Ascending aorta (tissue), 2 donors: ENCODE data around the gene ABI1. TPM values are rescaled to one million over a fixed set of nuclear protein-coding genes. Genes with fewer than 3 reads are reported as not detected.
A peak's percentile ranks its signal among the peaks of the same experiment; 100 is the strongest.

Source experiments
- DNase-seq, 2 donors: peaks; one replicate each; pipeline ENCODE4 v3.0.0-alpha.2; 2019; ENCODE audit warnings: low spot score in 2 of 2
- H3K27ac ChIP-seq, 2 donors: fragments of 200-600 bp; sonication (generic); one replicate each; pipeline ENCODE4 v1.5.1; 2016 to 2017; ENCODE audit warnings: mild to moderate bottlenecking in 1 of 2
- H3K27me3 ChIP-seq: fragments of 200-600 bp; sonication (generic); one replicate; pipeline ENCODE4 v1.5.1; 2017
- H3K36me3 ChIP-seq, 2 donors: fragments of 200-600 bp; sonication (generic); one replicate each; pipeline ENCODE4 v1.5.1; 2016
- H3K4me1 ChIP-seq, 2 donors: fragments of 200-600 bp; sonication (generic); one replicate each; pipeline ENCODE4 v1.5.1; 2016 to 2017; ENCODE audit warnings: mild to moderate bottlenecking in 1 of 2
- H3K4me3 ChIP-seq, 2 donors: fragments of 200-600 bp; sonication (generic); one replicate each; pipeline ENCODE4 v1.5.1; 2016 to 2017; ENCODE audit warnings: mild to moderate bottlenecking in 1 of 2
- H3K9me3 ChIP-seq, 2 donors: fragments of 200-600 bp; sonication (generic); one replicate each; pipeline ENCODE4 v1.5.1; 2016
- intact Hi-C: fragments of 100-400 bp; cut with DNase I; formaldehyde crosslinking; loops from one replicate; pipeline ENCODE4 v1.15.1; 2023
- total RNA-seq: library from RNA; depleted of rRNA; stranded (reverse); fragments of >200 nt; gene quantifications from one replicate; pipeline ENCODE4 v1.1.0, GENCODE V29; 2016
- TF ChIP-seq, protein P1 (sequence below), 3 experiments: fragments of 200-600 bp in 2 of 3; fragments of 450-650 bp in 1 of 3; sonication (generic) in 2 of 3; IDR thresholded peaks; one replicate each; pipeline ENCODE4 v1.5.1; 2016 to 2019; ENCODE audit warnings: antibody characterized with exemption in 3 of 3, mild to moderate bottlenecking in 1 of 3, moderate library complexity in 1 of 3

ABI1 gene
- total RNA-seq, 1 donor from 2014 or later = 5.7 TPM

DNA sequence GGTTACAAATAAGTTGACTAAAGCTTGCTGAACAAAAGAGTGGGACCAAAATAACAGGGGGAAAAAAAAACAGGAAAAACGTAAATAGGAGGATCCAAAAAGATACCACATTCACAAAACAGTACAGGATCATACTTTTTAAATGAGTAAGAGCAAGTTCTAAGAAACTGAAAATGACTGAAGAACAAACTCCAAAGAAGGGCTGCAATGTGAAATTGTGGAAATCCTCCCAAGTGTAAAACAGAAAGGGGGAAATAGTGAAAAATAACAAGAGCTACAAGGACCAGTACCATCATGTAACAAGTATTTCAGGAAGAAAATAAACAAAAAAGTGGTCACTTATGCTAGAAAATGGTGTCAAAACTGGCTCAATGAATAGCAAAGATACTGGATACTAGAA, 116.9 kb downstream of the ABI1 start:
- Histone ChIP-seq H3K4me1 (no peaks in the 10 kb centered on the region), H3K27me3 (no peaks in the 10 kb centered on the region), H3K9me3 (no peaks in the 10 kb centered on the region), H3K36me3 (peaks cover 7 to 29% of the 10 kb centered on the region in 2 donors), H3K4me3 (no peak overlapping the region), H3K27ac (no peak overlapping the region)
- intact Hi-C loops = no loop called here
- TF ChIP-seq, protein P1, sequence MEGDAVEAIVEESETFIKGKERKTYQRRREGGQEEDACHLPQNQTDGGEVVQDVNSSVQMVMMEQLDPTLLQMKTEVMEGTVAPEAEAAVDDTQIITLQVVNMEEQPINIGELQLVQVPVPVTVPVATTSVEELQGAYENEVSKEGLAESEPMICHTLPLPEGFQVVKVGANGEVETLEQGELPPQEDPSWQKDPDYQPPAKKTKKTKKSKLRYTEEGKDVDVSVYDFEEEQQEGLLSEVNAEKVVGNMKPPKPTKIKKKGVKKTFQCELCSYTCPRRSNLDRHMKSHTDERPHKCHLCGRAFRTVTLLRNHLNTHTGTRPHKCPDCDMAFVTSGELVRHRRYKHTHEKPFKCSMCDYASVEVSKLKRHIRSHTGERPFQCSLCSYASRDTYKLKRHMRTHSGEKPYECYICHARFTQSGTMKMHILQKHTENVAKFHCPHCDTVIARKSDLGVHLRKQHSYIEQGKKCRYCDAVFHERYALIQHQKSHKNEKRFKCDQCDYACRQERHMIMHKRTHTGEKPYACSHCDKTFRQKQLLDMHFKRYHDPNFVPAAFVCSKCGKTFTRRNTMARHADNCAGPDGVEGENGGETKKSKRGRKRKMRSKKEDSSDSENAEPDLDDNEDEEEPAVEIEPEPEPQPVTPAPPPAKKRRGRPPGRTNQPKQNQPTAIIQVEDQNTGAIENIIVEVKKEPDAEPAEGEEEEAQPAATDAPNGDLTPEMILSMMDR (IDR thresholded peaks at IDR 0.05) = no peak
- DNase-seq = no peak

DNA sequence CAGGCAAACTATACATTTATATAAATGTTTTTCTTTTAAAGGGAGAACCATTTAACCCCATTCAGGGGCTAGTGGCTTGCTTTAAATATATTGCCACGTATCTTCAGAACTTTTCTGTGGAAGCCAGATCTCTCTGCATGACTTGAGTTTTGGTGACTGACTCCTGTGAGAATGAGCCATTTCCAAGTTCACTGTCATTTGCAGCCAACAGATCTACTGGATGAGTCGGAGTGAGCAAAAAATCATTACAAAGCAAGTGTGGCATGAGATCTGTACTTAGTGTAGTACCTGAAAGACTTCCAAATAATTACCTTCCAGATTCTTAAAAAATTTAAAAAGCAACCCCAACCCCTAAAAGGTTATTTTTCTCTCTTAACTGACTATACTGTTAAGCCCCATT, 117.7 kb downstream of the ABI1 start:
- Histone ChIP-seq H3K9me3 (no peaks in the 10 kb centered on the region), H3K27ac (no peak overlapping the region), H3K4me1 (no peaks in the 10 kb centered on the region), H3K27me3 (no peaks in the 10 kb centered on the region), H3K36me3 (peaks cover 7 to 29% of the 10 kb centered on the region in 2 donors), H3K4me3 (no peak overlapping the region)
- DNase-seq = no peak
- intact Hi-C loops = no loop called here
- TF ChIP-seq, protein P1 (IDR thresholded peaks at IDR 0.05) = no peak

DNA sequence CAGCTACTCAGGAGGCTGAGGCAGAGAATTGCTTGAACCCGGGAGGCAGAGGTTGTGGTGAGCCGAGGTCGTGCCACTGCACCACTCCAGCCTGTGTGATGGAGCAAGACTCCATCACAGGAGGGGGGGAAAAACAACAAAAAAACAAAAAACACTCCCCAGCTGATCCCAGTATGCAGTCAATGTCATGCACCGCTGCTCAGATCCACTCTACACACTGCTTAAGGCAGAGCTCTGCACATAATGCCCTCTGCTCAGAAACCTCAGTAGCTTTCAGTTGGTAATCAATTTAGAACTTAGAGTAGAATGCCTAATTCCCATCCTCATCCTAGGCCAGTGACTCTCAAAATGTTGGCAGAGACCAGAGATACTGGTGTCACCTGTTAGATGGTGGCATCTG, 119.4 kb downstream of the ABI1 start:
- H3K36me3 ChIP-seq = peaks cover 7 to 22% of the 10 kb centered on the region in 2 donors
- intact Hi-C loops = no loop called here
- H3K4me3 ChIP-seq = no peak overlapping the region
- TF ChIP-seq, protein P1 (IDR thresholded peaks at IDR 0.05) = no peak
- no peaks in the 10 kb centered on the region for H3K9me3 ChIP-seq
- H3K27me3 ChIP-seq = no peaks in the 10 kb centered on the region
- no peak for DNase-seq
- H3K27ac ChIP-seq = no peak overlapping the region
- H3K4me1 ChIP-seq = no peaks in the 10 kb centered on the region

DNA sequence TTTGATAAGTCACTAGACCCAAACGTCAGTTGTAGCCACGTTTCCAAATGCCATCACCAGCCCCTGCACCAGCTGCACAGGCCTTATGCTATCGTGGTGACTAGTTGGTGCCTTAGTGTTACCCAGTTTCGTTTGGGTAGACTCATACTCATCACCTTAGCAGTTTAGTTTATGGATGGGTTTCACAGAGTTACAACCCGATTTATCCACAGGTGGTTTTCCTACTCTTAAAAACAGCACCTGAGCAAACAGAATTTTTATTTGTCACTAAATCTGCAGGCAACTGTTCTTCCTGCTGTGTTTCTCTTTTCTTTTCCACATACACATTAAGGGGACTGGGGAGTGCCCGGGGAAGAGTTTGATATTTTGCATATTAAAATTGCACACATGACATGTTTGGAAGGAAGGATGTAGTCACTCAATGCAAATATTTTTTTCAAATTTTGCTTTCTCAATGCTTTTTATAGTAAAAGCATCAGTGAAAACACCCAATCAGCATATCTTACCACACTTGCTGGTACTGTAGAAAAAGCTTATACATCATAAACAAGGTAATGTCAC, 121.6 kb downstream of the ABI1 start:
- H3K4me3 ChIP-seq = no peak overlapping the region
- TF ChIP-seq, protein P1 (IDR thresholded peaks at IDR 0.05) = no peak
- no peak for DNase-seq
- intact Hi-C loops = no loop called here
- no peaks in the 10 kb centered on the region for H3K27me3 ChIP-seq
- H3K4me1 ChIP-seq = no peaks in the 10 kb centered on the region
- H3K27ac ChIP-seq = no peak overlapping the region
- peaks cover 11 to 12% of the 10 kb centered on the region in 2 donors for H3K36me3 ChIP-seq
- no peaks in the 10 kb centered on the region for H3K9me3 ChIP-seq

DNA sequence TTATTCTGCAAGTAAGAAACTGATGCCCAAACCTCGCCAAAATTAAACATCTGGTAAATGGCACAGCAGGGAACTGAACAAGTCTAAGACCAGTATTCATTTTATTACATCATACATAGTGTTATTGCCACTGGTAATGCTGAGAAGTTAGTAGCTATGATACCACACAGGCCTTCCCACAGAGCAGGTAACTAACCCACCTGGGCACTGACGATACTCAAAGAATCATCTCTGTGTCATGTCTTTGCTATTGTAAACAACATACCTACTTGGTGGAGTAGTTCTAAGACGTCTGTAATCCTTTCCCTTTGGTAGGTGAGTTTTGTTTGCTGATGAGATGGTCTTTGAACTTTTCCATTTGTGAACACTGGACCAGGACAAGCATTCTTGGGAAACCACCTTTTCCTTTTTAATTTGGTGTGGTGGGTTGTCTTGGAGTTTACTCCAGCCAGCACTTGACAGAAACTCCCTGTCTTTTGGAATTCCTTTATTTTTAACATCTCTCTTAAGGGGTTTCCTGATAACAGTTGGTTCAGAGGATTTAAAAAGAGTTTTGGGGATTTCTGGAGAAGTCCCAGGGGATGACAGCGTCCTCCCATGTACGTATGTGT, 122.4 kb downstream of the ABI1 start:
- Histone ChIP-seq H3K27ac (peak overlapping the region in 1 of 2 donors; percentile 24), H3K9me3 (no peaks in the 10 kb centered on the region), H3K27me3 (no peaks in the 10 kb centered on the region), H3K36me3 (peaks cover 7 to 12% of the 10 kb centered on the region in 2 donors), H3K4me3 (no peak overlapping the region), H3K4me1 (no peaks in the 10 kb centered on the region)
- DNase-seq = no peak
- intact Hi-C loops = no loop called here
- TF ChIP-seq, protein P1 (IDR thresholded peaks at IDR 0.05) = no peak
